Hematopoietic multipotent progenitor cell (in vitro differentiated cells): ENCODE data around the gene ZNF22. TPM values are rescaled to one million over a fixed set of nuclear protein-coding genes. Genes with fewer than 3 reads are reported as not detected.

Source experiments
- DNase-seq, 3 donors: peaks; one replicate each; pipeline ENCODE4 v3.0.0-alpha.2; 2011 to 2015; ENCODE audit warnings: low read depth in 2 of 3, low spot score in 2 of 3
- total RNA-seq: library from RNA; depleted of rRNA; stranded (reverse); fragments of >200 nt; gene quantifications from one replicate; pipeline ENCODE4 v1.2.3, GENCODE V29; 2012

Gene ZNF22
- total RNA-seq, 1 donor, result 22.1 TPM

DNA sequence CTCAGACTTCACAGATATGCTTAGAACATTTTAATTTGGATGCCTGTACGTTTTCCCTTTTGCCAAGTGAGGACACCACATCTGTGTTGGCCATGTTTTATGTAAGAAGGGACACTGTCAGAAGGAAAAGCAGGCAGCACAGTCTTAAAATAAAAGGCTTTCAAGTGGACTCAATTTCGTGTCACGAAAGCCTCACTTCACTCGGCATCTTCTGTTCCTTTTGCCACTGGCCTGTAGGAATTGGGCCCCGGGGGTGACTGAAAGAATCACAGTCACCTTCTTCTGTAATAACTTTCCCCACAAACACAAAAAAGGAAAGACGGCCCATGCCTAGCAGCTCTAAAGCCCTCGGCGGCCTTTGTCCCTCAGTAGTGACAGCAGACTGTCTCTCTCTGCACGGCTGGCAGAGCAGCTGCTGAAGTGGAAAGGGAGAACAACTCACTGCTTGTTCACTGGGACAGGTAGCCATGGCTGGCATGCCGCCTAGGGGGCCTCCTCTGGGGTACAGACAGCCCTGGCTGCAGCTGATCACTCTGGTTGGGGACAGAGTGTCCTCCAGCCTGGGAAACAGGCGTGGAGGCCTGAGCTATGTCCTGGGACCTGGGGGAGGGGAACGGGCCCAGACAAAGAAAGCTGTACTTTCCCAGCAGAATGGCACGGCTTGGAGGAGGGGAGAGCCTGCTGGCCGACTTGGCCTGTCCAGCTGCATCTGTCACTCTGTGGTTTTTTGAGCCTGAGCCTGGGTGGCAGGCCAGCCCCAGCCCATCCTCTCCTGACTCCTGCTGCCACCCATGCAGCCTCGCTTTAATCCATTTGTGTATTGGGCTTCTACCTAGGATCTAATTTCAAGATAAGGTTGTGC, 36.7 kb upstream of the ZNF22 start:
- DNase-seq, result no peak

DNA sequence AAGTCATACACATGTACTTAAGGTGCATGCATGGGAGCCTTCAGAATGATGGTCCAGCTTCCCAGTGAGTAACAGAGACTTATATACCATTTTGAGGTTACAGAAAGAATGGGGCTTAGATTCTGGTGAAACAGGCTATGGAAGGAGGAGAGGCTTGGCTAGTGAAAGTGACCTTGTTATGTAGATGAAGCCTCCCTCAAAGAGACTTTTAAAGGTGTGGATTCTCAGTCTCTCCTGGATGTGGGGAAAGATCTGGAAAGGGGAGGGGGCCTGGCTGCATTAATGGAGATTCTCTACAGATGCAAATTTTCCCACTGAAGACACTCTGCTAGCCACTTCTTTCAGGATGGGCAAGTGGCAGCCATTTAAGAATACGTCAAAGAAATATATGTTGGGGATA, 35.6 kb upstream of the ZNF22 start:
- DNase-seq, result no peak

DNA sequence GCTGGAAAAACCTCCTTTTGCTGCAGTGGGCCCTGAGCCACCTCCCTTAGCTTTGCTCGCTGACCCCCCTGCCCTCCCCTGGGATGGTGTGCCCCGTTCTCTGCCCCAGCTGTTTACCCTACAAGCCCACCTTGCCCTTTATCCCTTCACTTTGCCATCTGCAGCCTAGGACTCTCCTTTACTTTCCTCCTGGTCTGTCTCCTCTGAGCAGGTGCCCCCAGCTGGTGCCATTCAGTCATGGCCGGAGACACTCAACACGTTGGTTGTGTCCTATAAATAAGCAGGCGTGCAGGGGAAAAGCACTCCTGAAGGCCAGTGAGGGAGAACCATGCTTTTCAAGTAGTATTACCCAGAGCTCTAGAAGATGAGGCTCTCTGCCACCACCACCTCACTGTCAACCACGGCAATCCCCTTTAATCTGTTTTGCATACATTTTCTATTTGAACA, 35.0 kb upstream of the ZNF22 start:
- DNase-seq, result no peak

DNA sequence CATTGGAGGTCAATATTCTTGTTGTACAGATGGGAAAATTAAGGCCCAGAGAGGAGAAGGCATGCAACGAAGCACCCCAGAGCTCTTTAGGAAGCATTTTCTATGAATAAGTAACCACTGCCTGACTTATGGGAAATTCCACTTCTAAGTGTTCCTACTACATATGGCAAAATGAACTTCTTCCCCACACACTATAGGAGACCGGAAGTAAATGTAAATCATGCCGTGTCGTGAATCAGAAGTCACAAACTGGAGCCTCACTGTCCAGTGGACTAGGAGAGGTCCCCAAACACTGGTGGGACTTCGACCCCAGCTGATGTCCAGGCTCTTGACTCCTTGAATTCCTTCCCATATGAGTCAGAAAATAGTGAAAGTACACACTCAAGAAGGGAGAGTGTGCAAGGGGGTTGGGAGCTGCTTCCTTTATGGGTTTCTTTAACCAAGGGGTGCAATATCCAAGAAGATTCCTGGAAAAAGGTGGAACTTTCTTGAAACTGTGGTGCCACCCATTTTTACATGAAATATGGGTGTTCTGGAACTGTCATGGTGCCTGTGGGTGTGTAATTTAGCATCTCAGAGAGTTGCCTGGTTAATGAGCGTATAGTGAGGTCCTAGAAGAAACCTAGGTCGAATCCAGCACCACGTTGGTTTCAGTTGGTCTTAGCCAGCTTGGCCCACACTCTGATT, 34.5 kb upstream of the ZNF22 start:
- DNase-seq, result no peak

DNA sequence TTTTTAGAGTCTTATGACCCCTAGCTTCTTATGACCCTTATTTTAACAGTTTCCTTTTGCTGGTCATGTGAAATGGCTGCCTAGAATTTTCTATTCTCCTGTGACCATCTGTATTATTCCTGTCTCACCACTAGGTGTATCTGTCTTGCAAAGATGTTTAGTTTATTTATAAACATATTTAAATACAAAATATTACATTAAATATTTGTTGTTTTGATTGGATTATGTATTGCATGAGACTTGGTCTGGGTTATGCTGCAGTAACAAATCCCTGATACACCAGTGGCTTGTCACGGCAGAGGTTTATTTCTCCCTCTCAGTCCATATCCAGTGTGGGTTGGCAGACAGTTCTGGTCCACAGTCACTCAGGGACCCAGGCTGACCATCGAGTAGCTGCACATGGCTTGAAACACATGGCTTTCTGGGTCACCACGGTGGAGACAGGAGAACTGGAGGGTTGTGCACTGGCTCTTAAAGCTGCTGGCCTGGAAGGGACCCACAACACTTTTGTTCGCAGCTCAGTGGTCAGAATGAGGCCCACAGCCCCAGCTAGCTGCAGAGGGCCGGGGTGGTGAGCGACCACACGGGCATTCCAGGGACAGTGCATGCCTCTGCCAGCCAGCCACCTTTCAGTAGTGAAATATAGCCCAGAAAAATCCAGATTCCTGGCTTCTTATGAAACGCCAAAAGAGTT, 33.8 kb upstream of the ZNF22 start:
- no peak for DNase-seq

DNA sequence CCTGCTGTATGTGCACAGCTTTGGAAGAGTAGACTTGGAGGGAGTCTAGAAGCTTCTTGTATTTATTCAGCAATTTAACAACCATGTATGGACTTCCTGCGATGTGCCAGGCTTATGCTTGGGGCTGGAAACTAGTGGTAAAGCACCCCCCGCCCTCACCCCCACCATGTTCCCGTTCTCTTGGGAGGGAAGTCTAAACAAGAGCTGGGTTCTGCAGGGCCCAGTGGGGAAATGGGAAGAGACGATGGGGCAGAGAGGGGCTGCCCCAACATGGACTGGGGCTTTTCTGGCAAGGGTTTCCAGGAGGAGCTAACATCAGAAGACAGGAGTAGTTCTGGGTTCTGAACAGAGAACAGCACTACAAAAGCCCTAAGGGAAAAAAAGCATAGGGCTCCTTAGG, 33.1 kb upstream of the ZNF22 start:
- DNase-seq, result no peak

DNA sequence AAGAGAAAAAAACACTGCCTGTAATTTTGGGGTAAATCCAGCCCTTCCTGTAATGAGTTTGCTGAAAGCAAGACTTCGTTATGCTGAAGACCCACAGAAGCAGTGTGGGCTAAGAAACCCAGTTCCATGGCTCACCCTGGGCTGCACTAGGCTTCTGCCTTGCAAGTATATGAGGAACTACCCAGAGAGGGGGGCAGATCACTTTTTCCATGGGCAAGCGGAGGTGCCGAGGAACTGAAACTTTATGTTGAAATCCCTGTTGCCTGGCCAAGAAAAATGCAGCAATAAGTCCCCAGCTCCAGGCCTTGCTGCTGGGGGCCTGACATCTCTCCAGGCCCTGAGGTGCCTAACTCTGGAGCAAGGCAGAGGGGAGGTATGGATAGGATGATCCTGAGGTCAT, 32.6 kb upstream of the ZNF22 start:
- DNase-seq, result peak in 2 of 3 donors; percentile 56 to 84

DNA sequence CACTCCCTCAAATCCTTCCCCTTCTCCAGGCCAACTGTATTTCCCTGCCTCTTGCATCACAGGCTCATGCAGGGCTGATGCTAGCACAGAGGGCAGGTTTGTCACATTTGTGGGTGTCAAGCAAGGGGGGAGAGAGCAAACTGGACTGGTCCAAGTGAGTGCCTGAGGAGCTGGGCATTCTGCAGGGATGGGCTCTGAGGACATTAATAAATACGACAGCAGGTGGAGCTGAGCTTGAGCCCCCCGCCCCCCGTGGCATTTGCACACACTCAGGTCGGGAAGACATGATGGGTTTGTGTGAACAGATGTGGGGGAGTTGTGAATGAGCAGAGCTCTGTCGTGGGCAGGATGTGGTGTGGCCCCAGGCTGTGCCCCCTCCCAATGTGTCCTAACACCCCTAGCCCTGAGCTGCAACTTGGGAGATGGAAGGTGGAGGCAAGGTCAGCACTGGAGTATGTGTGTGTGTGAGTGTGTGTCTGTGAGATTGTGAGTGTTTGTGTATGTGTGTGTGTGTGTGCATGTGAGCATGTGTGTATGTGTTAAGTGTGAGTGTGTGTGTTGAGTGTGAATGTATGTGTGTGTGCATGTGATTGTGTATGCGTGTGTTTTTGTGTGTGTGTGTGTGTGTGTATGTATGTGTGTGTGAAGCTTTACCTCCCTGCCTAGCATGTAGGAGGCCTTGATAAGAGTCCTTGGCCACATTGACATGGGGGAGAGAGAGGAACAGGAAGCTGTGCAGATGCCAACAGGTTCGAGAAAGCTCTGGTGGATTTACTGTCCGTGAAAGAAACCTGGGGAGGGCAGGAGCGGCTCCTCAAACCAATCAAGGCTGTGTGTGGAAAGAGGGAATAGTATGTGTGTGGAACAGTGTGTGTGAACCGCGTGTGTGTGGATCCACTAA, 32.0 kb upstream of the ZNF22 start:
- peak in 1 of 3 donors; percentile 45 for DNase-seq

DNA sequence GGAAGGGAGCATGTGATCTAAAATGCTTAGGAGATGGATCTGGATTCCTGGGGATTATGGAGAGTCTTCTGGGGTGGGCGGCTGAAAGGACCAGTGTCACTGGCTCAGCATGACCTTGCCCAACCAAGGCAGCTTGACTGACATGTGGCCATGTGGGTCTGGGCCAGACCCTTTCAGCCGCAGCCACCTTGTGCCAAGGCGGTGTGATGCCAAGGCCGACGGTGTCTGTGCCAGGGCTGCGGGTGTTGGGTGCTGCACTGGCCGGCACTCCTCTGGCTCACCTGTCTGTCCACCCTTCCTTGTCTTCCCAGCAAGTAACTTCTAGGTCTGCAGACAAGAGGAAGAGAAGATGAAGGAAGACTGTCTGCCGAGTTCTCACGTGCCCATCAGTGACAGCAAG, 30.9 kb upstream of the ZNF22 start:
- no peak for DNase-seq

DNA sequence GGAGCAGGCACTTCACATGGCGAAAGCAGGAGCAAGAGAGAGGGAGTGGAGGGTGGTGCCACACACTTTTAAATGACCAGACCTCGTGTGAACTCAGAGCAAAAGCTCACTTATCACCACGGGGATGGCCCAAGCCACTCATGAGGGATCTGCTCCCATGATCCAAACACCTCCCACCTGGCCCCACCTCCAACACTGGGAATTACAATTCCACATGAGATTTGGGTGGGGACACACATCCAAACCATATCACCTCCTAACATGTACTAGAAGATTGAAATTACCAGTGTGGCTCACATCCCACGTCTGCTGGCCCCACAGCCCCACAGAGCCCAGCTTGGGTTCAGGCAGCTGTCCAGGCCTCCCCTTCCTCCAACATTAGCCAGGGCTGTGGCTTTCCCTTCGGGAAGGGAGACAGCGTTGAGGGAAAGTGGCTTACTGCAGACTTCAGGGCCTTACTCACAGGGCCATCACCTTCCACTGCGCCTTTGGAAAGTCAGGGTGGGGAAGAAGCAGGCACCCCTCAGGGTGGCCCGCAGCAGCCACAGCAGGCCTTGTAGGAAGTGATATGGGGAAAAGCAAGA, 29.8 kb upstream of the ZNF22 start:
- DNase-seq, result no peak

DNA sequence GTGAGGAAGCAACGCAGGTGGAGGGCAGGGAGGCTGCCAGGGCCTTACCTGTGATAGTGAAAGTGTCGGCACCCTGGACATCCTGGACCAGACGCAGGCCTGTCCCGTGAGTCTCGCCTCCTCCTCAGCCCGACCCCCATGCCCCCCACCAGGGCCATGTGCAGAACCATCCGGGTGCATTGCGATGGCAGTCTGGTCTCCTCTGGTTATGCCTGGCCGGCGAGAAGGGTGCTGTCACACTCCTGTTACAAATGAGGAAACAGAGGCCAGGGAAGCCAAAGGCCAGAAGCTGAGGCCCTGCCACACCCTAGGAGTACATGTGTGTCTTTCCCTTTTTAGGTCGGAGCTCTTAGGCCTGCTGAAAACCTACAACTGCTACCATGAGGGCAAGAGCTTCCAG, 29.3 kb upstream of the ZNF22 start:
- DNase-seq, result no peak

DNA sequence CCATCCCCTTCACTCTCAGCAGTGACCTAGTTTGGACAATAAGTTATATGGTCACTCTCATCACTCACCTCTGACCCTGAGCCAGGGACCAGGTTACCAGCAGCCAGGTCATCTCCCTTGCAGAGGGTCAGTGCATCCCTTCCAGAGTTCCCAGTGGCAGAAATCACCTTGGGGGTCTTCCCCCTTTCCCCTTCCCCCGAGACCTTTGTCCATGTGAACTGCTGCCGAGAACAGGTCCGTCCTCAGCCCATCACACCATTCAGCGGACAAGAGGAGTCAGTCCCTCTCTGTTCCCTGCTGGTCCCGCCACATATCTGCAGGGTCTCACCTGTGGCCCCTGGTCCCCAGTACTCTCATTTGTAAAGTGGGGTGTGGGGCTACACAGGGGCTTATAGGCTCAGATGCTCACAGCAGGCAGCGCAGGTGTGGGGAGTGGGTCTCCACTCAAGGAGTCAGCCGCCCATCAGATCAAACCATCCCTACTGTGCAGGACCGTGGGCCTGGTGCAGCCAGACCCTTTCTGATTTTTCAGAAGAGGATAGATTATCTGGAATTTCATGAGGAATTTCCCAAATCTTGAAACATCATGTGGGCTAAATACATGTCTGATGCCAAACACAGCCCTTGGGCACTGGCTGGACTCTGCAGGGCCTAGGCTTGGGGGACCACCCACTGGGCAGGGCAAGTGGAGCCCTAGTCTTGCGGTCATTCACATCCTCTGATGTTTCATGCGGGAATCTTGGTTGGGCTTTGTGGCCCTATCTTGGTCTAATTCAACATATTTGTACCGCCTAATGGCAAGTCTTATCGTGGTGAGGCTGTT, 28.6 kb upstream of the ZNF22 start:
- DNase-seq, result no peak

DNA sequence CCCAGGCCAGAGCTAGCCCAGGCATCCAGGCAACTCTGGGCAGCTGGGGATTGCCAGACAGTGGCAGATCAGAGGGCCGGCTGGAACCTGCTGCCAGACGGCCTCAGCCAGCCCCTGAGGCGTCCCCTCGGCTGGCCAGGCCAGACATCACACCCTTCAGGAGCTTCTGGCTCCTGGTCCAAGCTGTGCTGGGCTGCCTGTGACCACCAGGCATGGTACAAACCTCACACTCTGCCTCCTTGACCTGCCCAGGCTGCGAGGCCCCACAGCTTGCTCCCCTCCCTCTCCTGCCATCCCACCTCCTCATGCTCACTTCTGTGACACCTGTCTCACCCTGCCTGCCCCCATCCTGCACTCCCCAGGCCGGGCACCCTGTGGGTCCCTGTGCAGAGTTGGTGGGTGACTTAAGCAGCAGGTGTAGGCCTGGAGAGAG, 27.8 kb upstream of the ZNF22 start:
- no peak for DNase-seq

DNA sequence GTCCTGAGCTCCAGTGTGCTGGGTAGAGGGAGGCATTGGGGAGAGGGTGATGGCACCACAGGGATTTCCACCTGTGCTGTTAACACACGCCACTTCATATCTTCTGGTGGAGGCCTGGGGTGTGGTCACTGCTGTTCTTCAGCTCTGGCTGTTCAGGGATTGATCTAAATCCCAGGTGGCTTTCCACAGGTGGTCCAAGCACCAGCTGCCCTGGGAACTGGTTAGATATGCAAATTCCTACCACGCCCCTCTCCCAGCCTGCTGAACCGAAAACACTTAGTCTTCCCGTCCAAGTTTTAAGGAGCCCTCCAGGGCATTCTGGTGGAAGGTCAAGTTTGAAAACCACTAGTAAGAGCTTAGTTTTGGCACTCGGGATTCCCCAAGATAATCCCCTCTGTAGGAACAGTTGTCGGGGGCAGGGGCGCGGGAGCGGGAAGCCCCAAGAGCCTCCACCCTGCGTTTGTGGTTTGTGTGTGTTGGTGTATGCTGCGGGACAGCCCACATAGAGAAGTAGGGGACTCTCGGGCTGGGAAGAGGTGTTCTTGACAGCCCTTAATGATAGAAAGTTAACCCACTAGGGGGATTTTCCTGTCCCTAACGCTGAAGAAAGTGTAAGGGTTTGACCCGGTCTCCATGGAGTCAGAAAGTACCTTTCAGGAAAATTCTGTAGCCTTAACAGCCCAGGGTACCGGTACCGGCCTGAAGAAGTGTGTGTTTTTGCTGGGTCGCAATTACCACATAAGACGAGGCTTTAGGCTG, 27.2 kb upstream of the ZNF22 start:
- DNase-seq, result no peak

DNA sequence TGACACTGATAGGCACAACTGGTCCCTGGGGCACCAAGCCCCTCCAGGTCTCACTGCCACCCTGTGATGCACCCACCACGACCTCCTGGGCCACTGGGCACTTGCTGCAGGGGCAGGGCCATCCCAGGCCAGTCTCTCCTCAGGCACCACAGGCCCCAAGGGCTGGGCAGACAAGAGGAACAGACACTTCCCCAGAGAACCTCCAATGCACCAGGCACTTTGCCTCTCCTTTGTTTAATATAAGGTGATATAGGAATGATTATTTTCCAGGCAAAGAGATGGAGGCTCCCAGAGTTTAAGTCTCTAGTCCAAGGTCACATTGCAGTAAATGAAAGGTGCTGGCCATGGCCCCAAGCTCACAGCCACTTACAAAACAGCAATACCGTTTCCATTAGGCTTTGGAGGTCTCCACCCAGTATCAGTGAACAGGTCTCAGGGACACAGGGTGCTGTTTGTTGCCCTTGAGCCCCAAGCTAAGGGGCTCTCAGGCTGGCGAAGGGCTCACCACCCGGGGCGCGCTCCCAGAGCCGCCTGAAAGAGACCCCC, 26.6 kb upstream of the ZNF22 start:
- DNase-seq, result no peak

DNA sequence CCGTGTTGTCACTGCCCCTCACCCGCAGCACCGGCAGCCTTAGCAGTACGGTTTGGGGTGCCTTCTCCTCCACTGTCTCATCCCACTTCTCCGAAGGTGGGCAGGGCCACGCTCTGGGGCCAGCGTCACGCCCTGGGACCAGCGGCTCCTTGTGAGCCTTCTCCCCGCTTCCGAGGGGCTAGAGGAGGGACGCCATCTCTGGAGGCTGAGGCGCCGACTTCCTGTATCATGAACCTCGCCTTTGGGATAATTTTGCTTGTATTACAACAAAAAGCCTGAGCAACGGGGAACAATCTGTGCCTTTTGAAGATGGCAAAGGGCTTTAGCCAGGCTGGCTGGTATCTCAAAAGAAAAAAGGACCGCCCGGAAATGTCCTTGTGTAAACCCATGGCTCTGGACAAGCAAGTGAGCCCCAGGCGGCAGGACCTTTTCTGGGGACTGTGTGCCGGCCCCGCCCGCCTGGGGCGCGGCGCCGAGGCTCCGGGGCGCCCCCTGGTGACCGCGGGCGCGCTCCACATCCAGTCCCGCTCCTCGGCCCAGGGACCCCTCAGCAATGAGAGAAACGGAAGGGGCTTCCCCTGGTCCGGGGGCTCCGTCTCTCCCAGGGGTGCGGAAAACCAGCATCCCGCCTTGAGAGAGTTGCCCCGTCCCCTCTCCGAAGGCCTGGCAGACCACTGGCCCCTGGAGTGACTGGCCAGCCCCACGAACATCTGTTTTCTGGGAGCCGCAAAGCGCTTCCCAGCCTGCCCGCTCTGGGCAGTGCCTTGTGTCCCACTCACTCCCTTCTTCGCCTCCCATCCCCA, 25.9 kb upstream of the ZNF22 start:
- peak; percentile 54 to 62 (median 54) for DNase-seq
